Neural cell (in vitro differentiated cells): ENCODE results near the gene MBNL2. TPM values are rescaled to one million over a fixed set of nuclear protein-coding genes. Genes with fewer than 3 reads are reported as not detected.

Experiments
- H2AFZ ChIP-seq: fragments of 200-600, 300-800 bp; sonication (generic), shearing (Covaris generic); 2 replicates; pipeline ENCODE4 v1.6.0; 2014; ENCODE audit warnings: low read depth, mild to moderate bottlenecking, antibody characterized with exemption, low read length, moderate library complexity
- H3F3A ChIP-seq: fragments of 200-600 bp; shearing (Covaris generic); 2 replicates; pipeline ENCODE4 v1.6.1; 2016; ENCODE audit warnings: mild to moderate bottlenecking, moderate library complexity, mixed read lengths, antibody characterized with exemption, low read length; ENCODE audit not compliant: insufficient read depth, poor library complexity, severe bottlenecking
- H3K27ac ChIP-seq: fragments of 200-600, 300-800 bp; sonication (generic), shearing (Covaris generic); 2 replicates; pipeline ENCODE4 v1.5.1; 2014; ENCODE audit warnings: mild to moderate bottlenecking, low read length, moderate library complexity
- H3K27me3 ChIP-seq: fragments of 300-800, 200-600 bp; sonication (generic), shearing (Covaris generic); 2 replicates; pipeline ENCODE4 v1.6.0; 2014; ENCODE audit warnings: mild to moderate bottlenecking, low read depth, low read length, moderate library complexity; ENCODE audit not compliant: insufficient read depth
- H3K36me3 ChIP-seq: fragments of 300-800, 200-600 bp; sonication (generic), shearing (Covaris generic); 2 replicates; pipeline ENCODE4 v1.5.1; 2014; ENCODE audit warnings: mild to moderate bottlenecking, antibody characterized with exemption, low read length, moderate library complexity; ENCODE audit not compliant: insufficient read depth
- H3K4me2 ChIP-seq: fragments of 300-800, 200-600 bp; sonication (generic), shearing (Covaris generic); 2 replicates; pipeline ENCODE4 v1.6.0; 2014; ENCODE audit warnings: mild to moderate bottlenecking, low read length
- H3K4me3 ChIP-seq: fragments of 300-800, 200-600 bp; sonication (generic), shearing (Covaris generic); 2 replicates; pipeline ENCODE4 v1.5.1; 2014; ENCODE audit warnings: mild to moderate bottlenecking, low read length, moderate library complexity
- H3K79me2 ChIP-seq: fragments of 200-600 bp; shearing (Covaris generic); replicated peaks from 2 replicates; pipeline ENCODE4 v1.6.0; 2014; ENCODE audit warnings: mild to moderate bottlenecking, low read length, moderate library complexity; ENCODE audit not compliant: insufficient read depth
- H3K9ac ChIP-seq: fragments of 300-800, 200-600 bp; sonication (generic), shearing (Covaris generic); 2 replicates; pipeline ENCODE4 v1.6.1; 2016; ENCODE audit warnings: mild to moderate bottlenecking, low read length, mixed read lengths
- H3K9me2 ChIP-seq: fragments of 200-600 bp; shearing (Covaris generic); 2 replicates; pipeline ENCODE4 v1.6.1; 2016; ENCODE audit warnings: mild to moderate bottlenecking, low read length, mixed read lengths; ENCODE audit not compliant: insufficient read depth
- H3K9me3 ChIP-seq: fragments of 200-600, 300-800 bp; sonication (generic), shearing (Covaris generic); 2 replicates; pipeline ENCODE4 v1.6.1; 2016; ENCODE audit warnings: mild to moderate bottlenecking, mixed run types, low read length, moderate library complexity, mixed read lengths
- H4K20me1 ChIP-seq: fragments of 200-600 bp; shearing (Covaris generic); 2 replicates; pipeline ENCODE4 v1.6.1; 2016; ENCODE audit warnings: mild to moderate bottlenecking, mixed run types; ENCODE audit not compliant: insufficient read depth
- EP300 ChIP-seq: fragments of 450-650 bp; conservative IDR thresholded peaks from 2 replicates; pipeline ENCODE4 v1.6.1; 2014; ENCODE audit warnings: antibody characterized with exemption, mild to moderate bottlenecking, moderate library complexity; ENCODE audit not compliant: poor library complexity, severe bottlenecking
- EZH2 ChIP-seq: fragments of 200-600, 300-800 bp; shearing (Covaris generic), sonication (generic); IDR thresholded peaks from 2 replicates; pipeline ENCODE4 v1.6.1; 2014; ENCODE audit warnings: antibody characterized with exemption, low read length, borderline replicate concordance, mild to moderate bottlenecking; ENCODE audit not compliant: insufficient read depth, poor library complexity, severe bottlenecking
- MXI1 ChIP-seq: fragments of 450-650 bp; conservative IDR thresholded peaks from 2 replicates; pipeline ENCODE4 v1.6.1; 2014; ENCODE audit warnings: antibody characterized with exemption, mild to moderate bottlenecking; ENCODE audit not compliant: poor library complexity, severe bottlenecking
- POLR2AphosphoS5 ChIP-seq: IDR thresholded peaks from 2 replicates; pipeline ENCODE4 v1.6.1; 2012
- RAD21 ChIP-seq: fragments of 450-650 bp; conservative IDR thresholded peaks from 2 replicates; pipeline ENCODE4 v1.6.1; 2014; ENCODE audit warnings: antibody characterized with exemption, mild to moderate bottlenecking, moderate library complexity
- SMC3 ChIP-seq: fragments of 450-650 bp; conservative IDR thresholded peaks from 2 replicates; pipeline ENCODE4 v1.6.1; 2014; ENCODE audit warnings: antibody characterized with exemption, mild to moderate bottlenecking, moderate library complexity; ENCODE audit not compliant: poor library complexity
- TAF1 ChIP-seq: IDR thresholded peaks from 2 replicates; pipeline ENCODE4 v1.6.1; 2012; ENCODE audit warnings: low read depth
- polyA plus RNA-seq: library from polyadenylated mRNA; depleted of rRNA; stranded (reverse); fragments of >200 nt; gene quantifications from 2 replicates; pipeline ENCODE4 v1.2.3, GENCODE V29; 2014
- TF ChIP-seq, protein P1 (sequence below): IDR thresholded peaks from 2 replicates; pipeline ENCODE4 v1.6.1; 2012; ENCODE audit warnings: borderline replicate concordance
- TF ChIP-seq, protein P2 (sequence below): fragments of 450-650 bp; IDR thresholded peaks from 2 replicates; pipeline ENCODE4 v1.5.1; 2014; ENCODE audit warnings: antibody characterized with exemption, mild to moderate bottlenecking, moderate library complexity; ENCODE audit not compliant: poor library complexity, severe bottlenecking

MBNL2 gene
- polyA plus RNA-seq, 1 donor from 2014 or later = 4.3 TPM

GRCh38 chr13:97259798-97260714 lies 37.9 kb downstream of the MBNL2 start:
- Histone ChIP-seq H3K9me3 (no peaks in the 10 kb centered on the region), H3K36me3 (no peaks in the 10 kb centered on the region), H3F3A (no peaks in the 10 kb centered on the region), H4K20me1 (no peaks in the 10 kb centered on the region), H3K4me3 (no peak overlapping the region), H3K79me2 (no peaks in the 10 kb centered on the region), H3K27ac (no peak overlapping the region), H2AFZ (no peak overlapping the region), H3K9me2 (no peaks in the 10 kb centered on the region), H3K9ac (no peak overlapping the region), H3K27me3 (no peaks in the 10 kb centered on the region), H3K4me2 (no peak overlapping the region)
- TF ChIP-seq, protein P1, sequence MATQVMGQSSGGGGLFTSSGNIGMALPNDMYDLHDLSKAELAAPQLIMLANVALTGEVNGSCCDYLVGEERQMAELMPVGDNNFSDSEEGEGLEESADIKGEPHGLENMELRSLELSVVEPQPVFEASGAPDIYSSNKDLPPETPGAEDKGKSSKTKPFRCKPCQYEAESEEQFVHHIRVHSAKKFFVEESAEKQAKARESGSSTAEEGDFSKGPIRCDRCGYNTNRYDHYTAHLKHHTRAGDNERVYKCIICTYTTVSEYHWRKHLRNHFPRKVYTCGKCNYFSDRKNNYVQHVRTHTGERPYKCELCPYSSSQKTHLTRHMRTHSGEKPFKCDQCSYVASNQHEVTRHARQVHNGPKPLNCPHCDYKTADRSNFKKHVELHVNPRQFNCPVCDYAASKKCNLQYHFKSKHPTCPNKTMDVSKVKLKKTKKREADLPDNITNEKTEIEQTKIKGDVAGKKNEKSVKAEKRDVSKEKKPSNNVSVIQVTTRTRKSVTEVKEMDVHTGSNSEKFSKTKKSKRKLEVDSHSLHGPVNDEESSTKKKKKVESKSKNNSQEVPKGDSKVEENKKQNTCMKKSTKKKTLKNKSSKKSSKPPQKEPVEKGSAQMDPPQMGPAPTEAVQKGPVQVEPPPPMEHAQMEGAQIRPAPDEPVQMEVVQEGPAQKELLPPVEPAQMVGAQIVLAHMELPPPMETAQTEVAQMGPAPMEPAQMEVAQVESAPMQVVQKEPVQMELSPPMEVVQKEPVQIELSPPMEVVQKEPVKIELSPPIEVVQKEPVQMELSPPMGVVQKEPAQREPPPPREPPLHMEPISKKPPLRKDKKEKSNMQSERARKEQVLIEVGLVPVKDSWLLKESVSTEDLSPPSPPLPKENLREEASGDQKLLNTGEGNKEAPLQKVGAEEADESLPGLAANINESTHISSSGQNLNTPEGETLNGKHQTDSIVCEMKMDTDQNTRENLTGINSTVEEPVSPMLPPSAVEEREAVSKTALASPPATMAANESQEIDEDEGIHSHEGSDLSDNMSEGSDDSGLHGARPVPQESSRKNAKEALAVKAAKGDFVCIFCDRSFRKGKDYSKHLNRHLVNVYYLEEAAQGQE = no peak
- TF ChIP-seq TAF1 (no peak), POLR2AphosphoS5 (no peak), SMC3 (no peak), MXI1 (no peak), EZH2 (no peak), EP300 (no peak)
- TF ChIP-seq, protein P2, sequence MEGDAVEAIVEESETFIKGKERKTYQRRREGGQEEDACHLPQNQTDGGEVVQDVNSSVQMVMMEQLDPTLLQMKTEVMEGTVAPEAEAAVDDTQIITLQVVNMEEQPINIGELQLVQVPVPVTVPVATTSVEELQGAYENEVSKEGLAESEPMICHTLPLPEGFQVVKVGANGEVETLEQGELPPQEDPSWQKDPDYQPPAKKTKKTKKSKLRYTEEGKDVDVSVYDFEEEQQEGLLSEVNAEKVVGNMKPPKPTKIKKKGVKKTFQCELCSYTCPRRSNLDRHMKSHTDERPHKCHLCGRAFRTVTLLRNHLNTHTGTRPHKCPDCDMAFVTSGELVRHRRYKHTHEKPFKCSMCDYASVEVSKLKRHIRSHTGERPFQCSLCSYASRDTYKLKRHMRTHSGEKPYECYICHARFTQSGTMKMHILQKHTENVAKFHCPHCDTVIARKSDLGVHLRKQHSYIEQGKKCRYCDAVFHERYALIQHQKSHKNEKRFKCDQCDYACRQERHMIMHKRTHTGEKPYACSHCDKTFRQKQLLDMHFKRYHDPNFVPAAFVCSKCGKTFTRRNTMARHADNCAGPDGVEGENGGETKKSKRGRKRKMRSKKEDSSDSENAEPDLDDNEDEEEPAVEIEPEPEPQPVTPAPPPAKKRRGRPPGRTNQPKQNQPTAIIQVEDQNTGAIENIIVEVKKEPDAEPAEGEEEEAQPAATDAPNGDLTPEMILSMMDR = no peak

GRCh38 chr13:97261254-97262005 lies 39.3 kb downstream of the MBNL2 start:
- H3K27ac ChIP-seq = no peak overlapping the region
- H3K4me3 ChIP-seq = no peak overlapping the region

More at GRCh38 chr13:97261254-97262005, 39.3 kb downstream of the MBNL2 start:
- Histone ChIP-seq H4K20me1 (no peaks in the 10 kb centered on the region), H3K9me3 (no peaks in the 10 kb centered on the region), H3K9me2 (no peaks in the 10 kb centered on the region), H3K9ac (no peak overlapping the region), H3K36me3 (no peaks in the 10 kb centered on the region), H3K27me3 (no peaks in the 10 kb centered on the region), H3K79me2 (no peaks in the 10 kb centered on the region), H3F3A (no peaks in the 10 kb centered on the region), H2AFZ (no peak overlapping the region), H3K4me2 (no peak overlapping the region)
- TF ChIP-seq, protein P2 = no peak
- TF ChIP-seq, protein P1 = no peak
- no peak for TF ChIP-seq TAF1
- TF ChIP-seq SMC3 = no peak
- TF ChIP-seq EP300 = no peak
- TF ChIP-seq MXI1 = no peak
- TF ChIP-seq POLR2AphosphoS5 = no peak
- no peak for TF ChIP-seq EZH2
- TF ChIP-seq RAD21 = no peak
